Right forelimb (tissue), 1 donor: ENCODE results near the gene PHACTR3.

Experiments
- DNase-seq: peaks from one replicate; pipeline ENCODE4 v3.0.0-alpha.2; 2018

Gene PHACTR3

DNA sequence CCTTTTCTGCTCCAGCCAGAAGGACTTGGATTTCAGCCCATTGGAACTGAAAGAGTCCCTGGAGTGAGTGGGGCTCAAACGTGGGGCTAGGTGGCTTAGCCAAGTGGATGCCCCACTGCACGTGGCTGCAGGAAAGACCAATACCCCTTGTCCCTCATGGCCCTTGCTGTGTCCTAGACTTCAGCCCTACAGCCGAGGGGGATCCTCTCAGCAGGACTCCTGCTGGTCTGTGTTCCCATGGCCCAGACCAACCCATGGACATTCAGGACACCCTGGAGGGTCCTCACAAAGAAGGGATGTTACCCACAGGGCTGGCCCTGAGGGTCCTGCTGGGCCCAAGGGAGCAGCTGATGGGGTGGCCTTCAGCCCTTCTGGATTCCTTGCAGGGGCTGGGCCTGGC is 30.0 kb upstream of the PHACTR3 start:
- DNase-seq = no peak

DNA sequence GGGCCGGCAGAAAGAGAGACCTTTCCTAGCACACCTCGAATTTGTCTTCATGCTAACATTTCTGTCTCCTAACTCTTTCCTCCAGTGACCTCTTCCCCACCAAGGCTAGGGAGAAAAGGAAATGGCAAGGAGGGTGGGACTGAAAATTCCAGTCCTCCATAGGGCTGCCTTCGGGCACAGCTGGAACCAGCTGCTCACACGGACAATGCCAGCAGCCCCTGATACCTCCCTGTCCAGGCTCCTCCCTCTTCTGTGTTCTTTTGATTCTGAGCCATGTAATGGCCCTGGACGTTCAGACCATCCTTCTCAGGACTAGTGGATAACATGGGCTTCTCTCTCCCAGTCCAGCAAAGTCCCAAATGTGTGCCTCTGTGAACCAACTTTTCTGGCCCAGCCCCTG is 29.1 kb upstream of the PHACTR3 start:
- no peak for DNase-seq

DNA sequence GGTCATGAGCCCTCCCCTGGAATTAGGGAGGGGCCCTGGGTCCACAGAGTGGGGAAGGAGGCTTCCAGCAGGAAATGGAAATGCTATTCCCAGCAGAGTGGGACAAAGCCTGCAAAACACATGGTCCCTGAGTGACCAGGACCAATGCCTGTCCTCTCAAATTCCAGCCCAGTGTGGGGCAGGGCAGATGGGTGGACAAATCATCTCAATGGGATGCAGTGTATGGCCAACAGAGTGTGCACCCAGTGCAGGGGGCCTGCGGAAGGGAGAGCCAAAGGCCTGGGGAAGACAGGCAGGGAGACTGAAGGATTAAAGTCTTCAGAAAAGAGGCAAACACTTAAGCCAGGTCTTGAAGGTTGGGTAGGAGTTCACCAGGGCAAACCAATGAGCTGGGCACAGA is 28.7 kb upstream of the PHACTR3 start:
- no peak for DNase-seq

DNA sequence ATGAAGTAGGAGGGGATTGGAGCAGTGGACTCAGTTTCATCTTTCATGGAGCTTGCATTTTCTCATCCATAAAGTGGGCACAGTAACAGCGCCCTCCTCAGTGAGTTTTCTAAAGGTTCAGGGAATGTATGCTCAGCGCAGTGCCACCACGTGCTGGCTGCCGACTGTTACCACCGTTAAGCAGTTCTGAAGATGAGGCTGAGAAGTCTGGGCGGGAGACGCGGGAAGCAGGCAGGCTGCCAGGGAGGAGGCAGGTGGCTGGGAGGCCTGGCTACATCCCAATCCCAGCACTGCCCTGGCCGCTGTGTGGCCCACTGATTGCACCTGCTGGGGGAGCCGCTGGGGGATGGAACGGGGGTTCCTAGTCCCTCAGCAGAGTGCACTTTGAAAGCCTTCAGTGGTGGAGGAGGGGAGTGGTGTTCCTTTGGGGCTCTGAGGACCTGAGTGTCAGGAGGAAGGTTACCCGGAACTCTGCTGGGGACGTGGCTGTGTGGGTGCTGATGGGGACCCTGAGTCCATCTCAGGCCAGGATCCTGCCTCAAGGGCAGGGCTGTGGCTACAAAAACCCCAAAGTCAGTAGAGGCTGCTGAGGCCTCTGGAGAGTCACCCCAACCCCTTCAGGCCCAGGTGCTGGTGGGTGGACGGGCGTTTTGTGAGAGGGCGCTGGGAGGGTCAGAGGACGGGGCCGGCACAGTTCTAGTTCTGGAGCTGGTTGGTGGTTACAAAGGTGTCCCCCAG is 28.0 kb upstream of the PHACTR3 start:
- DNase-seq = no peak

DNA sequence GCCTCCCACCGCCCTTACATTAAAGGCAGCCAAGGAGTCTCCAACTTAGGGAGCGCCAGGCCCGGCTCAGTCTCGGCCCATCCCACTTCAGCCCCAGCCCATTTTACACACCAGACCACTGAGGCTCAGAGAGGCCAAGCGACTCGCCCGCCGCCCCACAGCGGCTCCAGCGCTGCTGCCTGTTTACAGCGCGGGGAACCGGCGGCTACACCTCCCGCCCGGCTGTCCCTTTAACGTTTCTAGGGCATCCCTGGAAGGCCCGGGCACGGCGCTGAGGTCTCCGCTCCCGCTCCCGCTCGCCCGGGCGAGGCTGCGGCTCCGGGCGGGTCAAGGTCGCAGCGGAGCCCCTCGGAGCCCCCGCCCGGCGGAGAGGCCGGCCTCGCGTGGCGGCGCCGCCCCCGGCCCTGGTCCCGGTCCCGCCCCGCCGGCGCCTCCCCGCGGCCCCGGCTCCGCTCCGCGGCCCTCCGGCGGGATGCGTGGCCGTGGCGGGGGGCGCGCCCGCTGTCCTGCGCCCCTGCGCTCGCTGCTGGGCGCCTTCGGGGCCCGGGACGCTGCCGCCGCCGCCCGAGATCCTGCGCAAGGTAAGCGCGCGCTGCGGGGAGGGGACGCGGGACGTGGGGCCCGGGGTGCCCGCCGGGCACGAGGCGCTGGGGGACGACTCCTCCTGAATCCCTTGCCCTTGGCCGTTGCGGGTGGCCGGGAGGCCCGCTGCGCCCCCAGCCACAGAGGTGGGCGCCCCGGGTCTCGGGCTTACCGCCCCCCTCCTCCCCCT is 27.1 kb upstream of the PHACTR3 start:
- DNase-seq = no peak

DNA sequence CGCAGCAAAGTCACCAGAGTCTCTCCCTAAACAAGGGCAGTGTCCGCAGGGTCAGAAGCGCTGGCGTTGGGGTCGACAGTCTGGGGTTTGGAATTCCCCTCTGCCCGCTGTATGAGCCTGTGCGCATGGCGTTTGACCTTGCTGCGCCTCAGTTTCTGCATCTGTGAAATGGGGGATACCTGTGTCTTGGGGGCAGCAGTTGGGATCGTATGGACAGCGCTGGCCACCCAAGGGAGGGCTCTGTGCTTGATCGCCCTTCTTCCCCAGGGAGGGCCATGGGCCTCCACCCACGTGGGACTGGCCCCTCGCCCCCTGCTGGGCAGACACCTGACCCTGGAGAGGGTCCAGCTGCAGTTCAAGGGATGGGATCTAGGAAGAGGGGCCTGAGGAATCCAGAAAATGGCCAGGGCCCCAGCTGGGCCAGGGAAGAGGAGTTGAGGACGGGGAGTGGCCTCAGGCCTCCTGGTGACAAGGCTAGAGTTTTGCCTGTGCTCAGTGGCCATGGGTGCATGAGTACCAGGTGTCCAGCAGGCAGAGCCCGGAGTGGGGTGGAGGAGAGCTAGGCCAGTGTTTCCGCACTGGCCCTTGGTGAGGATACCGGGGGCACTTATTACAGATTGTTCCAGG is 26.4 kb upstream of the PHACTR3 start:
- DNase-seq = no peak

DNA sequence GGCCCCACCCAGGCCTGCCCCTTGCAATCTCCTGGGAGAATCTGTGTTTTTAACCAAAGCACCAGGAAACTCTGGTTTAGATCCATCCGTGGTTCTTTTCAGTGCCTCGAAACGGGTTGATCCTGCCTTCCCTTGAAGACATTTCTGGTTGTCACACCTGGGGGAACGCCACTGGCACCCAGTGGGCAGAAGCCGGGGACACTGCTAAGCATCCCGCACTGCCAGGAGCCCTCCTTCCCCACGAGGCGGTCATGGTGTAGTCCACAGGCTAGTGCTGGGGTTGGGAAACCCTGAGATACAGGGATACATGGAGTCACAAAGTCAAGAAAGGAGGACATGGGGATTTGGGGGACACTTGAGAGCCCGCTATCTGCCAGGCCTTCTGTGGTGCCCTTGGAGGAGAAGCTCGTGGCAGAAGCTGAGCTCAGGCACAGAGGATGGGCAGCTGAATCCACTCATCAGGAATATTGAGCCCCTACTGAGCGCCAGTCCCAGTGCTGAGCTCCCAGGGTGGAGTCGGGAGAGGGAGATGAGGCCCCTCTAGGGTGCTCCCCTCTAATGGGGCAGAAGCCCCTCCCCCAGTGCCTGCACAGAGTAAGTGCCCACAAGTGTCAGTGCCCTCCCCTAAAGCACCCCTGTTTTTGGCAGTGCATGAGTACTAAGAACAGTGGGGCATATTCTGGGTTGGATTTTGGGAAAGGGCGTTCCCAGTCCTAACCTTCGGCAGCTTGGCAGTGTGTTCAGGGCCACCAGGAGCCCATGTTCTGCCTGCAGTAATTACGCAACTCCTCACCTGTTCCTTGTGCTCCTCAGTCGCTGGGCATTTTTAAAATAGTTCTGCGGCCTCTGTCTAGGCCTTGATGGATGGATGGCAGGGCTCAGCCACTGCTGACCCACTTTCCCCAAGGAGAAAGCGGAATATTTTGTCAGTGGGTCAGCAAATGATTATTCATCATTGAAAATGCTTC is 25.6 kb upstream of the PHACTR3 start:
- no peak for DNase-seq

DNA sequence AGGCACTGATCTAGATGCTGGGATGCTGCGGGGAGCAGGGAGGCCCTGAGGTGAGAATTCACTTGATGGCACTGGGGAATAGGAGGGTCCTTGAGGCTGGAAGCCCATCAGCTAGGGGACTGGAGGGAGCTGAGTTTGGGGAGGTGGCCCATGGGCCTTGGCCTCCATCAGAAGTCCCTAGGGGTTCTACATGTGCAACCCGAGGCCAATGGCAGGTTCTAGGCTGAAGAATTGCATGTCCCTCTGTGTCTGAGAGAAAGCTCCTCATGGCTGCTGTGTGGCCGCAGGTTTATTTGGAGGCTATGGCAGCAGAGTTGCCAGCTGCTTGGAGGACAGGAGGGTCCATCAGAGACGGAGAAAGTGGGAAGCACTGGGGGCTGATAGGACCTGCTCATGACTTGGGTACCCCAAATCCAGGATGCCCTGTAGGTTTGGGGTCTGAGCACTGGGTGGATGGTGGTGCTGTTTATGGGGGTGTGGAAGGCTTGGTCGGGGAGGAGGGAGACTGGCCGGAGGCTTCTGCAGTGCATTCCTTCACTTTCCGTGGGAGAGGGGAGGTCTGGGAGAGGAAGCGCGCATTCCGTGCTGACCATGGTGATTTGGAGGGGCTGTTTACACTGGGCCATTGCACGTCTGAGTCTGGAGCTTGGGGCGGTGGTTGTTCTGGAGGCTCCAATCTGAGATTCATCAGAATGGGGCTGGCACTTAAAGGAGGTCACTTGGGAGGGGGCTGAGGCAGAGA is 24.8 kb upstream of the PHACTR3 start:
- no peak for DNase-seq

DNA sequence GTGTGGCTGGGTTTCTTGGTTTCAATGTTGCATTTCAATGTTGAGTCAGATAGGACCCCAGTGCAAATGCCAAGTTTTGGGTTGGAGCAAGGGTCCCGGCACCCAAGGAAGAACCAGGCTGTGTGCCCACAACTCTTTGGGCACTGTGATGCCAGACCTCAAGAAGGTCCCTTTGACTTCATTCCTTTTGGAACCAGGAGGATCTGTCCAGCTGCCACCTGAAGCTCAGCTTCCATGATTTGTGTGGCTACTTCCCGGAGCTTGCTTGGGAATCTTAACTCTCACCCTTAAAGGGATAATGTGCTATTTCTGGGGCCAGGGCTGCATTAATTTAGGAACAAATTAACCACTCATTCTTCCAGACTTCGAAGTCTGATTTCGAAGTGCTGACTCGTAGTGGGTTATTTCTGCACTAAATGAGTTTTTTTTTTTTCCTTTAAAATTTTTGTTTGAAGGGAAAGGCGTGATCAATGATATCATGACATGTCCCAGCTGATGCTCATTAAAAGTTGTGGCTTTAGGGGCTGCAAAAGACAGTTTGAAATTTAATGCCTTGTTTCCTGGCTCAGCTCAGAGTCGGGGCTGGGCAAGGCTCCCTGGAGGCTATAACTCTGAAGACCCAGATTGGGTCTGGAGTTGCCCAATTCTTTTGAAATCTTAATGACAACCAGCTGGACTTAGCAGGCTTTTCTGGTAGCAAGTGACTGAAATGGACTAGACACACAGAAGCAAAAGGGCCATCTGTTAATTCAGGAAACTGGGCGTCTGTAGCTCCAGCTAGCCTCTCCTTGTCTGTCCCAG is 24.0 kb upstream of the PHACTR3 start:
- peak; percentile 30 for DNase-seq

DNA sequence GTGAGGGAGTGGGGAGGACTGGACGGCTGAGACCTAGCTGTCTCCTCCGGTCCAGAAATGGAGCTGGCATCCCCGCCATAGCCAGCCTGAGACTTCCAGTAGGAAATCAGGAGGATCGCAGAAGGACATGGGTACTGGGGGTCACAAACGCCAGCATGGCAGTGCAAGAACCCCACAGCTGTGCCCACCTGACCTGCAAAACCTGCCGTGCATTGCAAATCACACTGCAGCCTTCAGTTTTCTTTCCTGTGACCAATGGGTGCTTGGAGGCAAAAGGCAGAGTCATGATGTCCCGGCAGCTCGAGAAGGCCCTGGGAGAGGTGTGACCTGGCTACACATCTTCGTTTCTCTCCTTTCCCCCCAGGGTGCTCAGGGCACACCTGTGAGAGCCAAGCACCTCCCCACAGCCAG is 23.3 kb upstream of the PHACTR3 start:
- DNase-seq = peak; percentile 22

DNA sequence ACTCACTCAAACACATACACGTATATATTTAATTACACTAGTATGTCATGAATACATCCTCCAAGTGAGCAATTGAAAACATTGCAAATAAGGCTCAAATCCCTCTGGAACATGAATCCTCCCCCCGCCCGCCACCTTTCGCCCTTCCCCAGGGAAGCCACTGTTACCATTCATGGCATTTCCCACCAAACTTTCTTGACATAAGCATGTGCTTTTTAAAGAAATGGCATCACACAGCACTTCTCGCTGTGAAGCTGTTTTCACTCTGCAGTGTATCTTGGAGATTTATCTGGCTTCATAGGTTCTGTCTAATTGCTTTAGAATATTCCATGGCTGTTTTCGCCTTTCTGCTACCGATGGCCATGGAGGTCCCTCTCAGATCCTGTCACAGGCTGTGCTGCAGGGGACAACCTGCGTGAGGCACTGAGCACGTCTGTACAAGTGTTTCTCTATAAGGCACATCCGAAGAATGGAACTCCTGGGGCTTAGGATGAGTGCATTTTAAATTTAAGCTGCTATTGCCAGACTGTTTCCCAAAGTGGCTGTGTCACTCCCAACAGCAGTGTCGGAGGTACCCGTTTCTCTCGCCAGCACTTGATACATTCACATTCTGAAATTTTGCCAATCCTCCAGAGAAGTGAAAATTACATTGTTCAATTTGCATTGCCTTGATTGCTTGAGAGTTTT is 22.2 kb upstream of the PHACTR3 start:
- DNase-seq = no peak

DNA sequence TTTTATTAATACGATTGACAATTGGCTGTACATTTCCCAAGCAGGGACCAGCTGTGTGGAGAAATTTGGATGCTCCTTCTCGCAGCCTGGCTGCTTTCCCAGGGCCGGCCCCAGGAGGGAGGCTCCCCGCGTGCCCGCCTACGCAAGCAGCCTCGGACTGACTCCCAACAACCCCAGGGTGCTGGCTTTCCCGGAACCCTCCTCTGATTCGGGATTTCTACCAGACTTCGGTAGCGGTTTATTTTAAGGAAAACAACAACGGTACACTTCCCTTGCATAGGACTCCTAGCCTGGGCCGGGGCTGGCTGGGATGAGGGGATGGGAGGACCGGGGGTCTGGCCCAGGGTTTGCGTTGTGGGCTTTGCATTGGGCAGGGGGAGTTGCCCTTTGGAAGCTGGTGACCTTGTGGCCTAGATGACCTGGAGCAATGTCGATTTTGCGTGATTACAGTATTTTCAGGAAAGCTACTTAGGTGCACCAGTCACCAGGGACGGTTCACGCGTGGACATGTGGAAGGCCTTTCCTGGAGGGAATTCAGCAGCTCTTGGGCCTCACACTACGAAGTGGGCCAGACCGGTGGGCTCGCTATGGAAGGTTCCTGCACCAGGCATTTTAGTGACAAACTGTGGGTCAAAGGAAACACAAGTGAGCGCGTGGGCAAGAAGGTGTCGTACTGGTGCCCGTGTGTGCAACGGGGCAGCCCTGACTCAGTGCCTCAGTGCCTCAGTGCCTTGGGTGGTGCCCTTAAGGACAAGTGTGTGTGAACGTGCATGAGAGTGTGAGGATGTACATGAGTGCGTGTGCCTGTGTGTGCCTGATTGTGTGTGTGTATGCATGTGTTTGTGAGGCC is 20.7 kb upstream of the PHACTR3 start:
- no peak for DNase-seq

DNA sequence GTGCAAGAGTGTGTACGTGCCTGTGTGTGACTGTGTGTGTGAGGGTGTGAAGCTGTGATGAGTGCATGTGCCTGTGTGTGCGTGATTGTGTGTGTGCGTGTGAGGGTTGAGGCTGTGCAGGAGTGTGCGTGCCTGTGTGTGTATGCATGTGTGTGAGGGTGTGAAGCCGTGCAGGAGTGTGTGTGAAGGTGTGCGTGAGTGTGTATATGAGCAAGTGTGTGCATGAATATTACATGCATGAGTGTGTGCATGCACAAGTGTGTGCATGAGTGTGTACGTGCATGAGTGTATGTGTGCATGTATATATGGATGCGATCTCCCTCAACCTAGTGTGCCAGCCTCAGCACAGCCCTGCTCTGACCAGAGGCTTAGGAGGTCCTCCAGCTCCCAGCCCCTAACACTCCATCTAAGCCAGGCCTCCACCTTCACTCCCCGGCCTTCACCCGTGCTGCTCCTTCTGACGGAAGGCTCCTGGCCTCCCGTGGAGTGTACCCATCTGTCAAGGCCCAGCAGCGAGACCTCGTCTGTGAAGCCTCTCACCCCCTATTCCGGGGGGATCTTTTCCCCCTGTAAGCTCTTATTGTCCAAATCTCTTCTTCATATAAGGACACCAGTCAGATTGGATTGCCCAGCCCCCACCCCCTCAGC is 19.9 kb upstream of the PHACTR3 start:
- DNase-seq = no peak

DNA sequence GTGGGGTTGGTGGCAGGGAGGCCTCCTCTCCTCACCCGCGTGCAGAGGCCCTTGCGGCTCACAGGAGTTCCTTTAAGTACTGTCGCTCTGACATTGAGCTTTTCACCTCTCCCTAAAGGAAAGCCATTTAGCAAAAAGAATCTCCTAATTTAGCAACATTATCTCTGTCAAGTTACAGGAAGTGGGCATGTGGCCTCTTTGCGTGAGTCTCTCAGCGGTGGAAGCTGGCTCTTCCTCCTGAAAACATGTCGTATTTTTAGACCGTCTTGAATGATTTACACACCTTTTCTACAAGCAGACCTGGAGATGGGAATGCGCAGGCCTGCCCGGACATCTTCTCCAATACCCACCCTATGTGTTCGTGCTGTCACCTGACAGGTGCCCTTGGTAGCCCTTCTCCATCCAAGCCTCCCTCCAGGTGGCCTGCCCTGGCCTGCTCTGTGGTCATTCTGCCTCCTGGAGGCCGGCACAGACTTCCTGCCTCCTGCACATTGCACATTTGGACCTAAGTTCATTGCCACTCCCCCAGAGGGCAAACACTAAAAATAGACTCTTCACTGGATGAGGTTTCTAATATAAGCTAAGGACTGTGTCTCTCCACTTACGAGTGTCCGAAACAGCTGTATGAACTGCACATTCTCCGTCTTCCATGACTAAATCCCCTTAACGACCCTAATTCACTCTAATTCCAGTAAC is 18.5 kb upstream of the PHACTR3 start:
- no peak for DNase-seq

DNA sequence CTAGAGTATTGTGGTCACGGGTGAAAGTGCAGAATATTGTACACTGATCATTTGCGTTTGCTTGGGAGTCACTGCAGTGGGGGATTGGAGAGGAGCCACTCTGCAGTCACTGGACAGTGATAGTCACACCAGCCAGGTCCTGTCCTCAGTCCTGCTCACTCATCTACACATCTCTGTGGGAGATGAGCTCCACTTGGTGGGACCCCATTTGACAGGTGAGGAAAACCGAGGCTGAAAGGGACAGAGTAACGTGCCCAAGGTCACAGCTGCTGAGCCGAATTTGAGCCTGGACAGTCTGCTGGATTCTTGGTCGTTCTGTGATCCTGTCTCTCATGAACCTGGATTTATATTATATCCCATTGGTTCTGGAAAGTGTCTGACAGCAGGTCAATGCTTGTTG is 17.7 kb upstream of the PHACTR3 start:
- DNase-seq = no peak

DNA sequence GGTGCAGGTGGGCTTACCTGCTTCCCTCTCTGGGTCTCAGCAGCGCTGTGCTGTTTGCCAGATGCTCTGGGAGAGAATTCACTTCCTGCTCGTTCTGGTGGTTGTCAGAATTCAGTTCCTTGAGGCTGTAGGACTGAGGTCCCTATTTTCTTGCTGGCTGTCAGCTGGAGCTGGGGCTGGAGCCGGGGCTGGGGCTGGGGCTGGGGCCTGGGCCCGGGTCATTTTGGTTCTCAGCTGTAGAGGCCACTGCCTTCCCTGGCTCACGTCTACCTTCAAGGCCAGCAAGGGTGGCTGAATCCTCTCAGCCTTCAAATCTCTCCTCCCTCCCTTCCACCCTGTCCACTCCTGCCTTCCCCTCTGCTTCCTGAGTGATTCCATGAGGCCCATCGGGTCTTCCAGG is 16.8 kb upstream of the PHACTR3 start:
- no peak for DNase-seq

DNA sequence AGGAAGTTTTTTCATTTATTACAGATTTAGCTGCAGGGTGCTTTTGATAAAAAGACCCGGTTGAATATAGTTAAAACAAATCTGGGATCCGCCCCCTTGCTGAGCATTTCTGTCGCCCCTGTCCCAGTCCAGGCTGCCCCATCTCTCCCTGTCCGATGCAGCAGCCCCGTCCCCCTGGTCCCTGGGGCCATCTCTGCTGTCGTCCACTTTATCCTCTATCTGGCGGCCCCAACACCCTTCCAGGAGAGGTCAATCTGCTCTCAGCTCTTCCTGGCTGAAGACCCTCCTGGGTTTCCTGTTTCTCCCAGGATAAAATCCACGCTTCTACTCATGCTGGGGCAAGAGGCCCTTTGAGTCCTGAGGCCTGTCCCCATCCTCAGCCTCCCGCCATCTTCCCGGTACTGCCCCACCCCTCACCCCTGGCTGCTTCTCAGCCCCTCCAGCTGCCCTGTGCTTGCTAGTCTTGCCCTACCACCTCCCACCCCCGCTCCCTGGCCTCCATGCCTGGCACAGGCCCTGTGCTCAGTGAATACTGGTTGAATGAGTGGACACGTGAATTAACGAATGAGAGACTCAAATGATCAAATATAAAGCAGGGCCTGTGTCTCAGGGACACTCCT is 16.0 kb upstream of the PHACTR3 start:
- no peak for DNase-seq

DNA sequence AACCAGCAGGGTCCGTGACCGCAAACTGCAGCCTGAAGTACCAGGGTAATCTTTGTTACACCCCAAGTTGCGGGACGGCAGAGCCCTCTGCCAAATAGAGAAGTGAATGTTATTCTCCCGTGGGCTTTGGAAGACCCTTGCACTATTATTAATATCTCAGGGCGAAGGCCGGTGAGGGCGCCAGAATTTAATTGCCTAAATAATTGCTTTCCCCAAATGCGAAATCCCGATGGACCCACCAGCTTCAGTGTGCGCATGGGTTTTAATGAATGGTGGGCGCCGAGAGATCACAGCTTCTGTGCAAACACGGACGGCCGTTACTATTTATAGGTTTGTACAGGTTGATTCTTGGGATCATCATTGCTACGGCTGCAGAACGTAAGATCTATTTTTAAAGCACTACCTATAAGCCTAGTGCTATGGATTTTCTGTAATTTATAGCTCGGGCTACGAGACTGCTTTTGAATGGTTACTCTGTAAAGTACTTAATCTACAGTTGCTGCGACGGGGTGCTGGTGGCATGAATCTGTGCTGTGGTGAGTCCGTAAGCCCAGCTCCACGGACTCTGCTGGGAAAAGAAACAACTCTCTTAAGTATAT is 15.2 kb upstream of the PHACTR3 start:
- no peak for DNase-seq
